GM12874 (cell line): ENCODE results near the gene GORASP1.

ENCODE experiments used
- CTCF ChIP-seq: IDR thresholded peaks from 2 replicates; pipeline ENCODE4 v1.5.1; 2011; ENCODE audit warnings: low read depth, mild to moderate bottlenecking, control low read depth, low read length, moderate library complexity; ENCODE audit not compliant: insufficient read depth

The GORASP1 gene

GRCh38 chr3:39099242-39099641 is 8.2 kb downstream of the GORASP1 start:
- TF ChIP-seq CTCF, result no peak

DNA sequence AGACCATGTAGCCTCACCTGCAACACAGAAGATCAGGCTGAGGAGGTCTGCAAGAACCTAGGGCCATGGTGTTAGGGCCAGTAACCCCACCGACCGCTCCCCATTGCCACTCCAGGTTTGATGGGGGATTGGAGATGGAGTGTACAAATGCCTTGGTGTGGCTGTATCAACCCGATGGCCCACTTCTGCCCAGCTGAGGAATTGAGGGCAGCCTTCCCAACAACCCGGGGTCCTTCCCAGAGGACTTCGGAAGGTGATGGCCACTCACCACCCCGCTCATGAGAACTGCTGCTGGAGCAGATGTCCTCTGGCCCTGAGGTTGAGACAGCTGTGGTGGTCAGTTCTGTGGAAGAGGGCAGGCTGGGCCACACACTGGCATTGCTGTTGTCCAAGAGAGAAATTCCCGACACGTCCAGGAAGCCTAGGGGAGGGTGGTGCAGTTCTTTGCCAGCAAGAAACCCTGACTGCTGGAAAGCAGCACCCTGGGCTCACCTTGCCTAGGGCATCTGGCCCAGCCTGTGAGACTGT is 8.9 kb downstream of the GORASP1 start:
- no peak for TF ChIP-seq CTCF

GRCh38 chr3:39097716-39098472 is 9.5 kb downstream of the GORASP1 start:
- no peak for TF ChIP-seq CTCF

DNA sequence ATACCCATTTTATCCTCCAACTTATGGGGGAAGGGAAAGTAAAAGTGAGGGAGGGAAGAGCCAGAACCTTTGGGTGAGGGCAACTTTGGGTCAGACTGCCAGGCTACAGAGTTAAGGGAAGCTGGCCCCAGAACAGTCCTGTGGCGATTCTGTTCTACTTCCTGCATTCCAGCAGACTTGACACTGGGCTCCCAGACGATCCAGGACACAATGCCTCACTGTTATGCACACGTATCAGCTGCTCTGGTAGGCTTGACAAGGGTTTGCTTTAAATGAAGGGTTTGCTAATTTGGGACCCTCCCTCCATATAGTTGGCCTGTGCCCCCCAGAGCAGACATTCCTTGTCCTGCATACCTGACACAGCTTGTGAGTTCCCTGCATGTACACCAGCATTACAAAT is 10.7 kb downstream of the GORASP1 start:
- no peak for TF ChIP-seq CTCF

DNA sequence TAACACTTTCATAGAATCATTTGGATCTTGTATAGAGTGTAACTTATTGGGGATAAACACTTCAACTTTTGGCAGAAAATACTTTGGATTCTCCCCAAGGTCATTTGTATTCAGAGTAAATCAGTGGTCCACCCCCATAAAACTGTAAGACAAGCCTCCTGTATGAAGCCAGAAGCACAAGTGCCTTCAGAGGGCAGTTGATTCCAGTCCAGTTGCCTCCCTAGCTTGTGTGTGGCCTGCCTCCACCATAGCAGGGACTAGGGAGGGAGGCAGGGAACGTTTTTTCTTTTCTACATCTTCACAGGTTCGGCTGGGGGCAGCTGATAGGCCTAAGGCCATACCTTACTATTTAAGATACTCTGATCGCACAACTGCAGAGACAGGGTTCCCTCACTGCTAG is 11.6 kb downstream of the GORASP1 start:
- no peak for TF ChIP-seq CTCF

DNA sequence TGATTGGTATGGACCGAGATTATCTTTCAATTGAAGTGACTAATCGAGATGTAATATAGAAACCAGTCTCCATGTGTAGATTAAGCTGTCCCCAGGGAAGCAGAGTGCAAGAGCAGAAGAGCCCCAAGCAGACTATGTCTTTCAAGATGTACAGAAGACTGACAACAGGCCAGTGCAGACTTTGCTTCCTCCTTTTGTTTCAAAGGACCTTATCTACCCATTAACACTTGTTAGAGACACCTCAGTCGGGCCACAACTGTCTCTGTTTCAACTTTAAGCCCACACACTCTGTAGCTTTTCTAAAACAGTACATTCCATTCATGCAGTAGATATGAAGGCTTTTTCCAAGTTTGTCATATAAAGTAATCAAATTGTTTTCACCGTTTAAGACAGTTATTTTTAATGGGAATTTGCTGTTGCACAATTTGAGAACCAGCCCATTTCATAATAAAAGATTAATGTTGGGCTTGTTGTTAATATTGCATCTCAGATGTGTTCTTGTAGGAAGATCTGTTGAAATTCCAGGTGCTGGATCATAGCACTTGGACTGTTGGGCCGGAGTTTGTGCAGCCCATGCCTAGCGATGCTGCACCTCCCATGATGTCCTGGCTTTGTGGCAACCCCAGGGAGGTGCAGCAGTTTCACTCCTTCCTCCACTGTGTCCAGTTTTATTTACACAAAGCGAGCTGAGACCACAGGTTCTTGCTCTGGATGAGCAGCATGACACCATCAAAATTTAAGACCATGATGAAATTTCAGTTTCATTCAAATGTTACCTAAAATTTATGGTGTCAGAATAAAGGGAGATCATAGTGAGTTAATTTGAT is 12.4 kb downstream of the GORASP1 start:
- no peak for TF ChIP-seq CTCF

GRCh38 chr3:39090922-39091321 is 16.5 kb downstream of the GORASP1 start:
- TF ChIP-seq CTCF, result no peak
